K562 (cell line): ENCODE data around the gene SH3YL1. TPM values are rescaled to one million over a fixed set of nuclear protein-coding genes. Genes with fewer than 3 reads are reported as not detected.

Source experiments
- ATAC-seq: fragments of 200-7000 bp; cut with Tn5 transposase; 3 replicates; pipeline ENCODE4 v1.9.1; 2020; ENCODE audit warnings: moderate library complexity
- BruUV-seq: library from RNA; stranded (reverse); fragments of 400-500 nt; replicated peaks from 2 replicates; lab custom pipeline; 2021; lab: Mats Ljungman, UMichigan
- CTCF ChIA-PET: fragments of 300-600 bp; formaldehyde crosslinking; extraction: SDS; loops from one replicate; lab custom pipeline; 2021; ENCODE audit warnings: low intra/inter-chr PET ratio; lab: Yijun Ruan, JAX
- POLR2A ChIA-PET: fragments of 300-600, 350-650 bp; sonication (Branson Sonifier 250); formaldehyde crosslinking; extraction: SDS; loops from one replicate; lab custom pipeline; 2021; ENCODE audit warnings: antibody characterized with exemption, inconsistent platforms; lab: Yijun Ruan, JAX
- DNase-seq, 4 experiments: peaks; one replicate each; pipeline versions ENCODE4 v3.0.0 to v3.0.0-alpha.2; 2011 to 2018; ENCODE audit warnings: low spot score in 3 of 4, mixed read lengths in 3 of 4; ENCODE audit errors: extremely low read depth in 1 of 4
- FAIRE-seq: peaks from 2 replicates; lab custom pipeline; 2011; peaks lifted over from hg19 to GRCh38; lab: Jason Lieb, UNC
- H2AFZ ChIP-seq: 2 replicates; pipeline ENCODE4 v1.6.0; 2011; ENCODE audit warnings: low read depth, low read length, control low read depth, inconsistent platforms
- H3K27ac ChIP-seq: fragments of 200-600 bp; 3 replicates; pipeline ENCODE4 v1.8.0; 2011; ENCODE audit warnings: low read depth, mild to moderate bottlenecking, control low read depth, inconsistent platforms, low read length, moderate library complexity, mixed read lengths; ENCODE audit errors: extremely low read depth
- H3K27me3 ChIP-seq, 2 experiments: fragments of 300-600 bp in 1 of 2; 2 replicates in 1 of 2; 3 replicates in 1 of 2; pipeline versions ENCODE4 v1.6.0 to v1.8.0; 2011; ENCODE audit warnings: inconsistent platforms in 2 of 2, low read length in 2 of 2, mild to moderate bottlenecking in 1 of 2, mixed read lengths in 1 of 2, moderate library complexity in 1 of 2; ENCODE audit not compliant: control insufficient read depth in 2 of 2, insufficient read depth in 2 of 2
- H3K36me3 ChIP-seq: fragments of 300-600 bp; 3 replicates; pipeline ENCODE4 v1.8.0; 2011; ENCODE audit warnings: mild to moderate bottlenecking, low read length, inconsistent platforms; ENCODE audit not compliant: control insufficient read depth, insufficient read depth
- H3K4me1 ChIP-seq, 2 experiments: fragments of 200-600 bp in 1 of 2; replicated peaks in 1 of 2; 2 replicates in 1 of 2; 3 replicates in 1 of 2; pipeline versions ENCODE4 v1.5.1 to v1.8.0; 2011; ENCODE audit warnings: inconsistent platforms in 2 of 2, low read length in 2 of 2, mild to moderate bottlenecking in 1 of 2, mixed read lengths in 1 of 2, moderate library complexity in 1 of 2; ENCODE audit not compliant: control insufficient read depth in 2 of 2, insufficient read depth in 2 of 2
- H3K4me2 ChIP-seq: 2 replicates; pipeline ENCODE4 v1.6.1; 2011; ENCODE audit warnings: low read length, control low read depth, inconsistent platforms, mixed read lengths; ENCODE audit not compliant: insufficient read depth
- H3K4me3 ChIP-seq: fragments of 200-600 bp; sonication (generic), shearing (Covaris generic); 2 replicates; pipeline ENCODE4 v1.5.1; 2016; ENCODE audit warnings: control low read depth, inconsistent platforms
- H3K79me2 ChIP-seq: fragments of 200-600 bp; 3 replicates; pipeline ENCODE4 v1.8.0; 2011; ENCODE audit warnings: low read length, inconsistent platforms; ENCODE audit not compliant: control insufficient read depth, insufficient read depth
- H3K9ac ChIP-seq, 2 experiments: 2 replicates each; pipeline versions ENCODE4 v1.6.0 to v1.6.1; 2011; ENCODE audit warnings: low read depth in 2 of 2, low read length in 2 of 2, control low read depth in 1 of 2, inconsistent platforms in 1 of 2, mild to moderate bottlenecking in 1 of 2, mixed read lengths in 1 of 2; ENCODE audit not compliant: insufficient read depth in 1 of 2
- H3K9me1 ChIP-seq: one replicate; pipeline ENCODE4 v1.6.0; 2011; ENCODE audit warnings: inconsistent platforms, mild to moderate bottlenecking, low read length, moderate library complexity; ENCODE audit not compliant: control insufficient read depth, insufficient read depth
- H3K9me3 ChIP-seq: replicated peaks from 2 replicates; pipeline ENCODE4 v1.5.1; 2011; ENCODE audit warnings: low read depth, low read length, inconsistent platforms; ENCODE audit not compliant: control insufficient read depth, insufficient read depth
- H4K20me1 ChIP-seq: replicated peaks from 2 replicates; pipeline ENCODE4 v1.6.1; 2011; ENCODE audit warnings: low read length, inconsistent platforms, mixed read lengths; ENCODE audit not compliant: control insufficient read depth, insufficient read depth
- ARNT ChIP-seq, 2 experiments: fragments of 450-650 bp; IDR thresholded peaks; 2 replicates each; pipeline ENCODE4 v1.6.1; 2016; ENCODE audit warnings: mild to moderate bottlenecking in 1 of 2
- ATF1 ChIP-seq, 2 experiments: fragments of 450-650 bp in 1 of 2; IDR thresholded peaks; 2 replicates each; pipeline ENCODE4 v1.6.1; 2016; ENCODE audit warnings: missing compliant biosample characterization in 1 of 2, missing genetic modification characterization in 1 of 2
- L3MBTL2 ChIP-seq: fragments of 450-650 bp; IDR thresholded peaks from 2 replicates; pipeline ENCODE4 v1.6.1; 2016; ENCODE audit warnings: mild to moderate bottlenecking, moderate library complexity
- MAFF ChIP-seq: IDR thresholded peaks from 2 replicates; pipeline ENCODE4 v1.6.1; 2012; ENCODE audit warnings: low read length, improper control_type of control experiment
- MCM5 ChIP-seq: fragments of 450-650 bp; IDR thresholded peaks from 2 replicates; pipeline ENCODE4 v1.6.1; 2016; ENCODE audit warnings: low read depth
- POLR3G ChIP-seq: IDR thresholded peaks from 2 replicates; pipeline ENCODE4 v1.6.1; 2011; ENCODE audit not compliant: insufficient read length, insufficient replicate concordance; ENCODE audit errors: extremely low read depth
- RBFOX2 ChIP-seq: fragments of 200-400 bp; formaldehyde crosslinking; IDR thresholded peaks from 2 replicates; pipeline ENCODE4 v1.6.1; 2017; ENCODE audit warnings: low read depth, mild to moderate bottlenecking, low read length, moderate library complexity
- SMARCC2 ChIP-seq: fragments of 450-650 bp; IDR thresholded peaks from 2 replicates; pipeline ENCODE4 v1.6.1; 2017; ENCODE audit warnings: antibody characterized with exemption, moderate library complexity, mild to moderate bottlenecking, low read depth
- ZNF780A ChIP-seq: fragments of 250-450 bp; sonication (Bioruptor Pico); IDR thresholded peaks from 2 replicates; pipeline ENCODE4 v1.5.0; 2021; ENCODE audit warnings: mild to moderate bottlenecking
- WGBS: fragments of 100-300 bp; shearing (Covaris generic); methylation state at CpG from one replicate; pipeline ENCODE4 v1.1.6; 2016; ENCODE audit warnings: low coverage, mixed read lengths; ENCODE audit not compliant: insufficient coverage; ENCODE audit errors: missing lambda C conversion rate; 5-methylcytosine and 5-hydroxymethylcytosine counted together
- in situ Hi-C: fragments of 300-500 bp; cut with MboI; formaldehyde crosslinking; loops from 4 replicates; pipeline ENCODE4 v1.15.0; 2018; ENCODE audit warnings: inconsistent platforms, mixed read lengths
- intact Hi-C: fragments of 100-400 bp; cut with micrococcal nuclease; formaldehyde crosslinking; loops from 2 replicates; pipeline ENCODE4 v1.14.2; 2022
- polyA plus RNA-seq, 8 experiments: library from polyadenylated mRNA; depleted of rRNA in 4 of 8; stranded (reverse) in 5 of 8; unstranded in 3 of 8; fragments of >200 nt; fragmentation: Nextera tagmentation in 2 of 8; fragmentation: Illumina TruSeq in 1 of 8; extraction: Ambion mirVana in 2 of 8; extraction: Trizol in 1 of 8; gene quantifications; 2 replicates each; pipeline versions ENCODE4 v1.2.1 to v1.2.3, GENCODE V29; 2011 to 2014; ENCODE audit warnings: inconsistent platforms in 1 of 8, missing spikeins in 1 of 8
- total RNA-seq, 7 experiments: library from RNA; depleted of rRNA in 6 of 7; stranded (reverse); fragments of >200 nt in 6 of 7; fragmentation: Illumina TruSeq in 2 of 7; extraction: Trizol in 2 of 7; gene quantifications; 2 replicates each; pipeline versions ENCODE4 v1.2.1 to v1.2.3, GENCODE V29; 2011 to 2021; ENCODE audit warnings: low replicate concordance in 1 of 7
- TF ChIP-seq, protein P1 (sequence below): fragments of 450-650 bp; IDR thresholded peaks from 2 replicates; pipeline ENCODE4 v1.6.1; 2017; ENCODE audit warnings: antibody characterized with exemption
- TF ChIP-seq, protein P2 (sequence below): fragments of 200-400 bp; formaldehyde crosslinking; IDR thresholded peaks from 2 replicates; pipeline ENCODE4 v1.6.1; 2017; ENCODE audit warnings: mild to moderate bottlenecking, low read depth, low read length, moderate library complexity
- TF ChIP-seq, protein P3 (sequence below): fragments of 450-650 bp; IDR thresholded peaks from 2 replicates; pipeline ENCODE4 v1.6.1; 2016
- TF ChIP-seq, protein P4 (sequence below): fragments of 250-450 bp; sonication (Bioruptor Pico); IDR thresholded peaks from 2 replicates; pipeline ENCODE4 v1.8.0; 2022; ENCODE audit warnings: moderate library complexity, mild to moderate bottlenecking, inconsistent platforms
- TF ChIP-seq, protein P5 (sequence below): sonication (generic); formaldehyde crosslinking; IDR thresholded peaks from 2 replicates; pipeline ENCODE4 v1.8.0; 2023; ENCODE audit warnings: mild to moderate bottlenecking, missing genetic modification reagents

Gene SH3YL1
- total and polyA plus RNA-seq, 9 of the 15 experiments (the other 6 are each of a cell fraction or from before 2014, with no cell fraction given), result 3.9 to 7.8 (median 5.3) TPM

DNA sequence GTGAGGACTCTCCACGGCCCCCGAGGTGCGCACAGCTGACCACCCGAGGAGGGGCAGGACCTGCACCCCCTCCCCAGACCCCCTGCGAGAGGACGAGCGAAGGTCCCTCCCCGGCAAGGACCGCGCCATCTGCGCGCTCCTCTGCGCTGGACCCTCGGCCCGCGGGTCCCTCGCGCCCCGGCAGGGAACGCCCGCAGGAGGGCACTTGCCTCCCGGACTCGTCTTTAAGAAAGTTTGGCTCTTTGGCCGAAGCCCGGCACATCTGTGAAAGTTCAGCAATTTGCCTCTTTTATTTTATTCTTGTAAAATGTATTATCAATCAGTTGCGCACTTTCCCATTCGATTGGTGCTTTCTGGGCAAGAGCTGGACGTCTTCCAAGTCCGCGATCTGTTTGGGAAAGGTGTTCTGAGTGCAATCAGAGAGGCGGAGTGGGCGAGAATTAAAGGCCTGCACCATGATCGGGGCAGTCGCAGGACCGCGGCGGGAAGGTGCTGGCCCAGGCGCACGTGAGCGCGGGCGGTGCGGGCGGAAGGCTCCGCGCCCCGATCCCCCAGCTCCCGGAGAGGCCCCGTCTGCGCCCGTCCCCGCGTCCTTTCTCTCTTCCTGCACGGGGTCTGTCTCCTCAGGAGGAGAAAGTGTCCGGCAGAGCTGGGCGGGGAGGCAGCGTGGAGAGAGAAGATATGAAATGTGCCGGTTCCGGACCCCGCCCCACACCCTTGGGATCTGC lies 25.7 kb upstream of the SH3YL1 start:
- Histone ChIP-seq H3K36me3 (no peaks in the 10 kb centered on the region), H3K4me3 (peak overlapping the region; percentile 36), H3K4me1 (peaks cover 0 to 13% of the 10 kb centered on the region in 2 experiments; a peak in 3 of 5 replicates), H2AFZ (peak overlapping the region; percentile 61), H3K27ac (no peak overlapping the region), H3K9me3 (no peaks in the 10 kb centered on the region), H4K20me1 (no peaks in the 10 kb centered on the region), H3K27me3 (no peaks in the 10 kb centered on the region), H3K4me2 (peak overlapping the region; percentile 72), H3K9ac (peak overlapping the region; percentile 37 to 66; a peak in 3 of 4 replicates), H3K9me1 (no peaks in the 10 kb centered on the region), H3K79me2 (no peaks in the 10 kb centered on the region)
- no TSS peak for BruUV-seq
- DNase-seq (peak; percentile 36 to 75 (median 53)), FAIRE-seq (peak; percentile 54), ATAC-seq (peak; percentile 95)
- CTCF ChIA-PET, result interaction anchor here (2.3 to 2.9 kb wide), 2 partner anchors 43 to 117 kb away, joined by 13 to 34 read pairs; no protein-coding TSS in a partner anchor
- 40% methylated on average over 32 of the region's 60 CpGs for WGBS
- intact Hi-C loops (loop anchor here (1.0 kb wide), 2 partner anchors 43 to 117 kb away; no protein-coding TSS in a partner anchor), in situ Hi-C loops (no loop called here)
- POLR2A ChIA-PET, result interaction anchor here (0.6 kb wide), 1 partner anchor 270 kb away, joined by 3 read pairs; no protein-coding TSS in a partner anchor
- peak; percentile 52 for TF ChIP-seq L3MBTL2
- TF ChIP-seq, protein P1, sequence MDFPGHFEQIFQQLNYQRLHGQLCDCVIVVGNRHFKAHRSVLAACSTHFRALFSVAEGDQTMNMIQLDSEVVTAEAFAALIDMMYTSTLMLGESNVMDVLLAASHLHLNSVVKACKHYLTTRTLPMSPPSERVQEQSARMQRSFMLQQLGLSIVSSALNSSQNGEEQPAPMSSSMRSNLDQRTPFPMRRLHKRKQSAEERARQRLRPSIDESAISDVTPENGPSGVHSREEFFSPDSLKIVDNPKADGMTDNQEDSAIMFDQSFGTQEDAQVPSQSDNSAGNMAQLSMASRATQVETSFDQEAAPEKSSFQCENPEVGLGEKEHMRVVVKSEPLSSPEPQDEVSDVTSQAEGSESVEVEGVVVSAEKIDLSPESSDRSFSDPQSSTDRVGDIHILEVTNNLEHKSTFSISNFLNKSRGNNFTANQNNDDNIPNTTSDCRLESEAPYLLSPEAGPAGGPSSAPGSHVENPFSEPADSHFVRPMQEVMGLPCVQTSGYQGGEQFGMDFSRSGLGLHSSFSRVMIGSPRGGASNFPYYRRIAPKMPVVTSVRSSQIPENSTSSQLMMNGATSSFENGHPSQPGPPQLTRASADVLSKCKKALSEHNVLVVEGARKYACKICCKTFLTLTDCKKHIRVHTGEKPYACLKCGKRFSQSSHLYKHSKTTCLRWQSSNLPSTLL, result no peak
- no peak for TF ChIP-seq ATF1 (CRISPR knock-in tag; IDR thresholded peaks at IDR 0.05)
- TF ChIP-seq ATF1 (tag; IDR thresholded peaks at IDR 0.05), result no peak
- no peak for TF ChIP-seq RBFOX2
- no peak for TF ChIP-seq POLR3G
- TF ChIP-seq ARNT (IDR thresholded peaks at IDR 0.05), result no peak
- no peak for TF ChIP-seq SMARCC2
- TF ChIP-seq ZNF780A (CRISPR knock-in tag), result no peak
- TF ChIP-seq, protein P2, sequence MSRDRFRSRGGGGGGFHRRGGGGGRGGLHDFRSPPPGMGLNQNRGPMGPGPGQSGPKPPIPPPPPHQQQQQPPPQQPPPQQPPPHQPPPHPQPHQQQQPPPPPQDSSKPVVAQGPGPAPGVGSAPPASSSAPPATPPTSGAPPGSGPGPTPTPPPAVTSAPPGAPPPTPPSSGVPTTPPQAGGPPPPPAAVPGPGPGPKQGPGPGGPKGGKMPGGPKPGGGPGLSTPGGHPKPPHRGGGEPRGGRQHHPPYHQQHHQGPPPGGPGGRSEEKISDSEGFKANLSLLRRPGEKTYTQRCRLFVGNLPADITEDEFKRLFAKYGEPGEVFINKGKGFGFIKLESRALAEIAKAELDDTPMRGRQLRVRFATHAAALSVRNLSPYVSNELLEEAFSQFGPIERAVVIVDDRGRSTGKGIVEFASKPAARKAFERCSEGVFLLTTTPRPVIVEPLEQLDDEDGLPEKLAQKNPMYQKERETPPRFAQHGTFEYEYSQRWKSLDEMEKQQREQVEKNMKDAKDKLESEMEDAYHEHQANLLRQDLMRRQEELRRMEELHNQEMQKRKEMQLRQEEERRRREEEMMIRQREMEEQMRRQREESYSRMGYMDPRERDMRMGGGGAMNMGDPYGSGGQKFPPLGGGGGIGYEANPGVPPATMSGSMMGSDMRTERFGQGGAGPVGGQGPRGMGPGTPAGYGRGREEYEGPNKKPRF, result no peak
- TF ChIP-seq, protein P3, sequence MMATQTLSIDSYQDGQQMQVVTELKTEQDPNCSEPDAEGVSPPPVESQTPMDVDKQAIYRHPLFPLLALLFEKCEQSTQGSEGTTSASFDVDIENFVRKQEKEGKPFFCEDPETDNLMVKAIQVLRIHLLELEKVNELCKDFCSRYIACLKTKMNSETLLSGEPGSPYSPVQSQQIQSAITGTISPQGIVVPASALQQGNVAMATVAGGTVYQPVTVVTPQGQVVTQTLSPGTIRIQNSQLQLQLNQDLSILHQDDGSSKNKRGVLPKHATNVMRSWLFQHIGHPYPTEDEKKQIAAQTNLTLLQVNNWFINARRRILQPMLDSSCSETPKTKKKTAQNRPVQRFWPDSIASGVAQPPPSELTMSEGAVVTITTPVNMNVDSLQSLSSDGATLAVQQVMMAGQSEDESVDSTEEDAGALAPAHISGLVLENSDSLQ, result no peak
- TF ChIP-seq, protein P4, sequence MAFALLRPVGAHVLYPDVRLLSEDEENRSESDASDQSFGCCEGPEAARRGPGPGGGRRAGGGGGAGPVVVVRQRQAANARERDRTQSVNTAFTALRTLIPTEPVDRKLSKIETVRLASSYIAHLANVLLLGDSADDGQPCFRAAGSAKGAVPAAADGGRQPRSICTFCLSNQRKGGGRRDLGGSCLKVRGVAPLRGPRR, result no peak
- TF ChIP-seq, protein P5, sequence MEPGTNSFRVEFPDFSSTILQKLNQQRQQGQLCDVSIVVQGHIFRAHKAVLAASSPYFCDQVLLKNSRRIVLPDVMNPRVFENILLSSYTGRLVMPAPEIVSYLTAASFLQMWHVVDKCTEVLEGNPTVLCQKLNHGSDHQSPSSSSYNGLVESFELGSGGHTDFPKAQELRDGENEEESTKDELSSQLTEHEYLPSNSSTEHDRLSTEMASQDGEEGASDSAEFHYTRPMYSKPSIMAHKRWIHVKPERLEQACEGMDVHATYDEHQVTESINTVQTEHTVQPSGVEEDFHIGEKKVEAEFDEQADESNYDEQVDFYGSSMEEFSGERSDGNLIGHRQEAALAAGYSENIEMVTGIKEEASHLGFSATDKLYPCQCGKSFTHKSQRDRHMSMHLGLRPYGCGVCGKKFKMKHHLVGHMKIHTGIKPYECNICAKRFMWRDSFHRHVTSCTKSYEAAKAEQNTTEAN (CRISPR knock-in tag), result no peak
- TF ChIP-seq MAFF, result no peak
- no peak for TF ChIP-seq MCM5
